ENCODE data around the gene MLH3. TPM values are rescaled to one million over a fixed set of nuclear protein-coding genes. Genes with fewer than 3 reads are reported as not detected.
A peak's percentile ranks its signal among the peaks of the same experiment; 100 is the strongest.

The MLH3 gene
- total RNA-seq, 3 donors from 2014 or later: 31.8 to 53.1 (median 42.9) TPM

GRCh38 chr14:74988131-74988530, 63.1 kb downstream of the MLH3 start:
- Histone ChIP-seq H3K4me3 (no peak overlapping the region), H3K36me3 (no peaks in the 10 kb centered on the region), H3K4me1 (no peaks in the 10 kb centered on the region), H3K27ac (peak overlapping the region; percentile 81 to 86), H3K27me3 (no peaks in the 10 kb centered on the region), H3K9me3 (no peaks in the 10 kb centered on the region)
- no peak for TF ChIP-seq POLR2A (IDR thresholded peaks at IDR 0.05)
- TF ChIP-seq POLR2AphosphoS5 (IDR thresholded peaks at IDR 0.05): no peak
- TF ChIP-seq CTCF (IDR thresholded peaks at IDR 0.05): no peak
- peak in 1 of 2 donors; percentile 48 for DNase-seq (ENCODE audit: low spot score in 2 of 2)
- intact Hi-C loops (cut with DNase I; ENCODE audit: low total_unique reads): no loop called here

GRCh38 chr14:74985806-74986205, 65.5 kb downstream of the MLH3 start:
- no peak for DNase-seq (ENCODE audit: low spot score in 2 of 2)
- no peaks in the 10 kb centered on the region for H3K27me3 ChIP-seq
- no peak for TF ChIP-seq CTCF (IDR thresholded peaks at IDR 0.05)
- TF ChIP-seq POLR2A (IDR thresholded peaks at IDR 0.05): no peak
- TF ChIP-seq POLR2AphosphoS5 (IDR thresholded peaks at IDR 0.05): no peak
- no peaks in the 10 kb centered on the region for H3K4me1 ChIP-seq
- no peaks in the 10 kb centered on the region for H3K36me3 ChIP-seq
- H3K4me3 ChIP-seq: no peak overlapping the region
- peak overlapping the region in 1 of 2 donors; percentile 58 for H3K27ac ChIP-seq
- intact Hi-C loops (cut with DNase I; ENCODE audit: low total_unique reads): no loop called here
- no peaks in the 10 kb centered on the region for H3K9me3 ChIP-seq

GRCh38 chr14:74985028-74985310, 66.3 kb downstream of the MLH3 start:
- no peak for DNase-seq (ENCODE audit: low spot score in 2 of 2)
- Histone ChIP-seq H3K27me3 (no peaks in the 10 kb centered on the region), H3K9me3 (no peaks in the 10 kb centered on the region), H3K36me3 (no peaks in the 10 kb centered on the region), H3K4me3 (no peak overlapping the region), H3K4me1 (no peaks in the 10 kb centered on the region), H3K27ac (peak overlapping the region in 1 of 2 donors; percentile 58)
- TF ChIP-seq POLR2AphosphoS5 (IDR thresholded peaks at IDR 0.05) (no peak), POLR2A (IDR thresholded peaks at IDR 0.05) (no peak), CTCF (IDR thresholded peaks at IDR 0.05) (no peak)
- intact Hi-C loops (cut with DNase I; ENCODE audit: low total_unique reads): no loop called here

- no peak for TF ChIP-seq POLR2A (IDR thresholded peaks at IDR 0.05)
- TF ChIP-seq POLR2AphosphoS5 (IDR thresholded peaks at IDR 0.05): no peak
- no peak for TF ChIP-seq CTCF (IDR thresholded peaks at IDR 0.05)
- intact Hi-C loops (cut with DNase I; ENCODE audit: low total_unique reads): no loop called here
- DNase-seq (ENCODE audit: low spot score in 2 of 2): no peak
- Histone ChIP-seq H3K9me3 (no peaks in the 10 kb centered on the region), H3K4me3 (no peak overlapping the region), H3K27me3 (no peaks in the 10 kb centered on the region), H3K27ac (peak overlapping the region in 1 of 2 donors; percentile 58), H3K4me1 (peaks cover 2 to 4% of the 10 kb centered on the region in 2 donors), H3K36me3 (no peaks in the 10 kb centered on the region)
Observed at GRCh38 chr14:74984236-74985027, 66.8 kb downstream of the MLH3 start.

GRCh38 chr14:74983343-74983742, 67.9 kb downstream of the MLH3 start:
- TF ChIP-seq POLR2AphosphoS5 (IDR thresholded peaks at IDR 0.05) (no peak), CTCF (IDR thresholded peaks at IDR 0.05) (no peak), POLR2A (IDR thresholded peaks at IDR 0.05) (no peak)
- intact Hi-C loops (cut with DNase I; ENCODE audit: low total_unique reads): no loop called here

More at GRCh38 chr14:74983343-74983742, 67.9 kb downstream of the MLH3 start:
- Histone ChIP-seq H3K4me1 (peaks cover 2 to 10% of the 10 kb centered on the region in 2 donors), H3K4me3 (no peak overlapping the region), H3K36me3 (no peaks in the 10 kb centered on the region), H3K27me3 (no peaks in the 10 kb centered on the region), H3K9me3 (no peaks in the 10 kb centered on the region), H3K27ac (no peak overlapping the region)
- no peak for DNase-seq (ENCODE audit: low spot score in 2 of 2)
